Heart left ventricle (tissue), 13 donors: ENCODE data around the gene IGSF5.

Source experiments
- POLR2A ChIP-seq, 2 donors: fragments of 450-650 bp; IDR thresholded peaks; one replicate each; pipeline ENCODE4 v1.6.1; 2017; ENCODE audit warnings: antibody characterized with exemption in 2 of 2, mild to moderate bottlenecking in 2 of 2, moderate library complexity in 2 of 2
- TF ChIP-seq, protein P1 (sequence below), 12 donors: fragments of 200-600 bp; sonication (generic) in 4 of 12; IDR thresholded peaks; one replicate each; pipeline versions ENCODE4 v1.5.0 to v1.8.0; 2018 to 2022; ENCODE audit warnings: antibody characterized with exemption in 12 of 12, mild to moderate bottlenecking in 5 of 12
- donor health status: ischemic (EF 13 %, LVEDD 7.1; RV severe dilation, severe dysfunction).
- donor health status: DM: no; HTN: yes; CAD: no.
- donor health status: DM: no; HTN: no; CAD: no.
- donor health status: ischemic (EF 25% LVEDD 6.9; RV normal size, moderate dysfunction).
- donor health status: ischemic (EF 25% LVEDD 5.7; RV mildly dilated, moderate dysfunction).
- donor health status: ischemic (EF 35%, LVEDD 5.7; RV mildly dilated, moderate dysfunction).
- donor health status: nonischemic (EF 11% LVEDD 7.7; RV severe dilation, severe dysfunction).
- donor health status: DM: yes; HTN: yes; CAD: no.
- donor health status: PGD.
- donor health status: ischemic (EF 29% LVEDD 5.4; RV normal size, mild dysfunction).
- donor health status: nonischemic (EF 23%, LVEDD 6.1; RV moderate dilation, normal function).

DNA sequence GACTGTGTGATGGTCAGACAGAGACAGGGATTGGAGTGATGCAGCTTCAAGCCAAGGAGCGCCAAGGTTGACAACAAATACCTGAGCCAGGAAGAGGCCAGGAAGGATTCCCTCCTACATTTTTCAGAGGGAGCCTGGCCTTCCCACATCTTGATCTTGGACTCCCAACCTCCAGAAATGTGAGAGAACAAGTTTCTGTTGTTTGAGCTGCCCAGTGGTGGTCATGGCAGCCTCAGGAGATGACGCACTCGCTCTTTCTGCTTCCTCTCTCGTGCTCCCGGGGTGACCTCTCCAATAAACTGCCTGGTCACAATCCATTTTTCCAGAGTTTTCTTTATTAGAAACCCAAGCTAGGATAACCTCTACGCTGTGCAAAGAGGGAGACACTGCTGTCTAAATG lies 16.6 kb upstream of the IGSF5 start:
- TF ChIP-seq, protein P1, sequence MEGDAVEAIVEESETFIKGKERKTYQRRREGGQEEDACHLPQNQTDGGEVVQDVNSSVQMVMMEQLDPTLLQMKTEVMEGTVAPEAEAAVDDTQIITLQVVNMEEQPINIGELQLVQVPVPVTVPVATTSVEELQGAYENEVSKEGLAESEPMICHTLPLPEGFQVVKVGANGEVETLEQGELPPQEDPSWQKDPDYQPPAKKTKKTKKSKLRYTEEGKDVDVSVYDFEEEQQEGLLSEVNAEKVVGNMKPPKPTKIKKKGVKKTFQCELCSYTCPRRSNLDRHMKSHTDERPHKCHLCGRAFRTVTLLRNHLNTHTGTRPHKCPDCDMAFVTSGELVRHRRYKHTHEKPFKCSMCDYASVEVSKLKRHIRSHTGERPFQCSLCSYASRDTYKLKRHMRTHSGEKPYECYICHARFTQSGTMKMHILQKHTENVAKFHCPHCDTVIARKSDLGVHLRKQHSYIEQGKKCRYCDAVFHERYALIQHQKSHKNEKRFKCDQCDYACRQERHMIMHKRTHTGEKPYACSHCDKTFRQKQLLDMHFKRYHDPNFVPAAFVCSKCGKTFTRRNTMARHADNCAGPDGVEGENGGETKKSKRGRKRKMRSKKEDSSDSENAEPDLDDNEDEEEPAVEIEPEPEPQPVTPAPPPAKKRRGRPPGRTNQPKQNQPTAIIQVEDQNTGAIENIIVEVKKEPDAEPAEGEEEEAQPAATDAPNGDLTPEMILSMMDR (IDR thresholded peaks at IDR 0.05): no peak
- no peak for TF ChIP-seq POLR2A (IDR thresholded peaks at IDR 0.05)
